Measurements from ENCODE around the gene TSHZ3.

DNA sequence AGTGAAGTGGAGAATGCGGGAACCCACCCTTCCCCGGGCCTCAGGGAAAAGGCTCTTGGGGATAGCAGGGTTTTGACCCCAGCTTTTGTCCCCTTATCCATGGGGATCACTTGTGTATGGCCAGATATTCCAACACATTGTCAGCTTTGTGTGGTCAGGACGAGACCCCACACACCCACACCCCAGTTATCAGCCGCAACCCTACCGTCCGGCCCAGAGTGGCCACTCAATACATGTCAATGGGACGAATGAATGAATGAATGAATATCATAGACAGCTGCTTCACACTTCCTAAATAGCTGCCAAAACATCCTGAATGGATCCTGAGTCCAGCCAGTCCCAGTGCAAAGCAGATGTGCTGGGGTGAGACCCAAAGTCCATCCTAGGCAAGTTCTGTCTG lies 64.6 kb downstream of the TSHZ3 start:
- no peak for TF ChIP-seq ELF4 (IDR thresholded peaks at IDR 0.05)
- TF ChIP-seq PKNOX1 (IDR thresholded peaks at IDR 0.05): no peak
- no peak for TF ChIP-seq SP1 (IDR thresholded peaks at IDR 0.05)
- TF ChIP-seq FOXA1 (IDR thresholded peaks at IDR 0.05): no peak
- TF ChIP-seq BHLHE40 (IDR thresholded peaks at IDR 0.05; ENCODE audit: borderline replicate concordance): no peak
- no peak for TF ChIP-seq FOXK2 (IDR thresholded peaks at IDR 0.05)
- TF ChIP-seq TARDBP (IDR thresholded peaks at IDR 0.05): no peak
- TF ChIP-seq NFRKB (IDR thresholded peaks at IDR 0.05): no peak
- TF ChIP-seq FOXM1 (IDR thresholded peaks at IDR 0.05; ENCODE audit: borderline replicate concordance): no peak
- TF ChIP-seq CTBP1 (IDR thresholded peaks at IDR 0.05; ENCODE audit: borderline replicate concordance): no peak
- no peak for TF ChIP-seq SUZ12 (IDR thresholded peaks at IDR 0.05)
- TF ChIP-seq ZNF384 (IDR thresholded peaks at IDR 0.05): no peak

Measured in HEK293T (cell line).